Measurements from ENCODE around the gene PRKCE.

DNA sequence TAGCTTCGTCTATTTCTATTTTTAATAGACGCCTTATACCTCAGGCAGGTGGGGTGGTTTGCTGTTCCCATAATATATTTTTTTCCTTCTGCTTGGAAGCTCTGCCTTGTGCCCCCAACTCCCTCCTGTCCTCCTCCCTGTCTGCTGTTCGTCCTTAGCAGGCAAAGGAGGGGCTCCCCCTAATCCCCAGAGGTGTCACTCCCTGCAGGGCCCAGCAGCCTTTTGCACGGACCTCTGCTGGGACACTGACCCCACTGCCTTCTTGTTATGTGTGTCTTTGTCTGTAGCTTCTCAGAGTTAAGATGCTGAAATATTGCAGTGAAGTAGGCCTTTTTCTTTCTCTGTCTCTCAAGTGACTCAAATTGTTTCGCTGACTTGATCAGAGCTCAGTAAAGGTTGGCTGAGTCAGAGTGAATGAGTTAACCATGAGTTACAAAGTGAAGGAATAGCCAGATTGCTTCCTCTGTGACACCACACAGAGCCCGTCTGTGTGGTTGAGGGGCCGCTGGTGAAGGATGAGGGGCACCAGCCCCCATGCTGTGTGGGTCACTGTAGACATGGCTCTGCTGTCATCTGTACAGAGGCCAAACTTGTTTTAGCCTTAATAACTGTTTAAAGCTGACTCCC is 47.7 kb downstream of the PRKCE start:
- TF ChIP-seq, protein P1, sequence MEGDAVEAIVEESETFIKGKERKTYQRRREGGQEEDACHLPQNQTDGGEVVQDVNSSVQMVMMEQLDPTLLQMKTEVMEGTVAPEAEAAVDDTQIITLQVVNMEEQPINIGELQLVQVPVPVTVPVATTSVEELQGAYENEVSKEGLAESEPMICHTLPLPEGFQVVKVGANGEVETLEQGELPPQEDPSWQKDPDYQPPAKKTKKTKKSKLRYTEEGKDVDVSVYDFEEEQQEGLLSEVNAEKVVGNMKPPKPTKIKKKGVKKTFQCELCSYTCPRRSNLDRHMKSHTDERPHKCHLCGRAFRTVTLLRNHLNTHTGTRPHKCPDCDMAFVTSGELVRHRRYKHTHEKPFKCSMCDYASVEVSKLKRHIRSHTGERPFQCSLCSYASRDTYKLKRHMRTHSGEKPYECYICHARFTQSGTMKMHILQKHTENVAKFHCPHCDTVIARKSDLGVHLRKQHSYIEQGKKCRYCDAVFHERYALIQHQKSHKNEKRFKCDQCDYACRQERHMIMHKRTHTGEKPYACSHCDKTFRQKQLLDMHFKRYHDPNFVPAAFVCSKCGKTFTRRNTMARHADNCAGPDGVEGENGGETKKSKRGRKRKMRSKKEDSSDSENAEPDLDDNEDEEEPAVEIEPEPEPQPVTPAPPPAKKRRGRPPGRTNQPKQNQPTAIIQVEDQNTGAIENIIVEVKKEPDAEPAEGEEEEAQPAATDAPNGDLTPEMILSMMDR (IDR thresholded peaks at IDR 0.05) = no peak
- no peak for TF ChIP-seq POLR2A (IDR thresholded peaks at IDR 0.05)
